HPDE6-E6E7 (cell line): ENCODE results near the gene SLC6A3.

Experiments
- DNase-seq: peaks from one replicate; pipeline ENCODE4 v3.0.0; 2011; ENCODE audit warnings: missing footprints; ENCODE audit errors: extremely low spot score

SLC6A3 gene

DNA sequence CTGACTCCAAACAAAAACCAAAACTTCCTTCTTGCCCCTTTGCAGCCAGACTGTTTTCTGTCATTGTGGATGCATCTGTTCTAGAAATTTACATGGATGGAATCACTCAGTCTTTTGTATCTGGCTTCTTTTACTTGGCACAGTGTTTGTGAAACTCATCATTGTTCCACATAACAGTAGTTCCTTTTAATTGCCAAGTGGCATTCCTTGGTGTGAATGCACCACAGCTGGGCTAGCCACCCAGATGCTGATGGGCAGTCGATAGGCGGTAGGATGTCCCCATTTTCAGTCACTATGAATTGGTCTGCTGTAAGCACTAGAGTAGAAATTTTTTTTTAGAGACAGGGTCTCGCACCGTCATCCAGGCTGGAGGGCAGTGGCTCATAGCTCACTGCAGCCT lies 94.1 kb downstream of the SLC6A3 start:
- no peak for DNase-seq

- no peak for DNase-seq
Measured at GRCh38 chr5:1349246-1349645, 96.0 kb downstream of the SLC6A3 start.

DNA sequence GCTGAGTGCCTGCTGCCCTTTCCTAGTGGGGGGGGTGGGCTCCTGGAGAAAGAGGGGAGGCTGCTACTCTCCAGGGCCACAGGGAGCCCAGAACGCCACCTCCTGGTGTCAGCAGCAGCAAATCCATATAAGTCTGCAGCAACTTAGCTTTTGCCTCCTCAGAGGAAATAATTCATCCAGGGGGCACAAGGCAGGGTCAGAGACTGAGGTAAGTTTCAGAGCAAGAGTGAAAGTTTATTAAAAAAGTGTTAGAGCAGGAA lies 96.3 kb downstream of the SLC6A3 start:
- no peak for DNase-seq

DNA sequence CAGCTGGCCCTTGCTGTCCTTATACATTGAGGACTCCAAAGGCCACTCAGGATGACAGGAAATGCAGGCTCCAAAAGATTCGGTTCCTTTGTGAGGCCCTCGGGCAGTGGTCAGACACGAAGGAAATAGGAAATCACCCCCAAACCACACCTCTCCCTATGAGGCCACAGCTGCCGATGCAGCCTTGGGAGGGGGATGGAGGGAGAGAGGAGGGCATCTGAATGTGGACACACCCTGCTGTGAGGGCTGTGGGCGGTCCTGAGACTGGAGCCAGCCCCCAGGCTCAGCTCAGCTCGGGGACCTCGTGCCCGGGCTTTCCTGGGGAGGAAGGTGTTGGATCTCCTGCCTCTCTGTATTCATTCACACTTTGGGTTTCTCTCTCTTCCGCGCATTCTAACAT lies 97.7 kb downstream of the SLC6A3 start:
- no peak for DNase-seq

DNA sequence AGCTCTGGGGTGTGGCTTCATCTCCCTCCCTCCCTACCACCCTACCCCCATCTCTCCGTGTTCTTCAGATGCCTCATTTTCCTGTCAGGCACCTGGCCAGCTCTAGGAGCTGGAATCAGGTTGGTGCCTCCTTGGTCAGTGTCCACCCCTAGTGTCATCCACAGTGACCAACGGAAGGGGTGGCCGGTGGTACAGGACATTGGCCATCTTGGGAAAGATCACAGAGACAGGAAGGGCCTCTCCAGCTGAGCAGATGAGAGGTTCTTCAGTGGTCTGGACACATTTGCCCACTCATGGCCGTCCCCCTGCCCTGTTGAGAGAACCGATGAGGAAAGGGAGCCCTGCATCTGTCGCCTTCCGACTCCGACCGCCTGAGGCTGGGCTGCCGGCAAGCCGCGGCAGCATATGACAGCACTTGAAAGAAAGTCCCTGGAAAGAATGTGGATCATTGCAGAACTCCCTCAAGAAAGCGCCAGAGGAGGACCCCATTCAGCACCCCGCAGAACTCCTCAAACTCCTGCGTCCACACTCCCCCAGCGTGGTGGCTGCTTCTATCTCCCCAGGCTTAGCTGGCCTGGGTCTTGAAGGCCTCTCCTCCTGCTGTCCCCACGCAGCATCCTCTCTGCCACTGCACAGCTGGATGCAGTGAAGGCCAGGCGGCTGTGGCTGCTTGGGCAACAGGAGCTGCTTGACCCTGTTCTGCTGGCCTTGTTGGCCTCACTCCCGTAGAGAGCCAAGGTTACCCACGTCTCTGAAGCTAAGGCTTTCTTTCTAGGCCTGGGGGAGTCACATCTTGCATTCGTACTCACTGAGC lies 98.4 kb downstream of the SLC6A3 start:
- DNase-seq: no peak

GRCh38 chr5:1345876-1346626 lies 99.2 kb downstream of the SLC6A3 start:
- no peak for DNase-seq

DNA sequence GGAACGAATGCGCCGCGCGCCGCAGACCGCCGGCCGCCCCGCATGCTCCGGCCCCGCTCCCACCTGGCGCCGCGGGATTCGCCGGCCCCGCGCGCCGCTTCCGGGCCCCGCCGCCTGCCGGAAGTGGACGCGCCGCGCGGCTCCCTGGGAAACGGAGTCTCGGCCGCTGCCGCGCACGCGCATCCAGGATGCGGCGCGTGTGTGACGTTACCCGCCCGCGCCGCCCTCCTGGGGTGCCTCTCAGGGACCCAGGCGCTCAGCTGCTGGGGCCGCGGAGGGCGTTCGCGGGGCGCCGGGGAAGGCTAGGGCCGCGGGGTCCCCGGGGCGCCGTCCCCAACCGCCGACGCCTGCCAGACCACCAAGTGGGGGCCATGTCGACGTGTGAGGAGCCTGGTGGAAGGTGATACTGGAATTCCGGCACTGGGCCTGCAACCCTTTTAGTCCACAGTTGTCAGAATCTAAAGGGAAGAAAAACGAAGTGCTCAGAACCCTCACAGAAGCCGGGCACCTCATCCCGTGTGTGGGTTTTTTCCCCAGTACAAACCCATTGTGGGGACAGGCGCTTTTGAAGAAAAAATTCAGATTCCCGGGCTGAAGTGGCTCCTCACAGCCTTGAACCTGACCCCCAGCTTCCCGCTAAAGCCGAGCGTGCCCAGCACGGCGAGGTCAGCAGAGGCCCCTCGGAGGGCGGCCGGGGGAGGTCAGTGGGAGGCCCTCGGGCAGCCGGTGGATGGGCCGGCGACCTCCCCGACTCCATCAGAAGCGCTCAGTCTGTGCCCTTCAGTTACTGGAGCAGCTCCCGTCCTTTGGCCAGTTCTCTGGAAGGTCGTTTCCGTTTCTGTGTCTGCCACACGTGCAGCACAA lies 100.0 kb downstream of the SLC6A3 start, which contains the start of gene CLPTM1L:
TSS of gene CLPTM1L (minus strand) at position 125 of the 864 bp plus-strand sequence. CDS start 258 bp downstream, outside the sequence.
- peak; percentile 98 for DNase-seq

GRCh38 chr5:1343931-1344901 lies 101.0 kb downstream of the SLC6A3 start:
- DNase-seq: no peak

GRCh38 chr5:1343315-1343751 lies 101.9 kb downstream of the SLC6A3 start:
- no peak for DNase-seq
